Measurements from ENCODE around the gene XXYLT1. TPM values are rescaled to one million over a fixed set of nuclear protein-coding genes. Genes with fewer than 3 reads are reported as not detected.
A peak's percentile ranks its signal among the peaks of the same experiment; 100 is the strongest.

Gene XXYLT1
- total and polyA plus RNA-seq, 2 donors from 2014 or later: 5.7 to 10.7 TPM

- Histone ChIP-seq H3K36me3 (ENCODE audit: control insufficient read depth in 2 of 3, insufficient read depth in 3 of 3, low read length in 3 of 3) (no peaks in the 10 kb centered on the region), H3K9me3 (ENCODE audit: control insufficient read depth in 2 of 3, insufficient read depth in 1 of 3, low read length in 3 of 3) (no peaks in the 10 kb centered on the region), H3K27ac (ENCODE audit: low read depth in 2 of 2, low read length in 2 of 2) (no peak overlapping the region), H3K4me3 (ENCODE audit: low read length in 3 of 3) (no peak overlapping the region), H3K4me1 (ENCODE audit: control insufficient read depth in 2 of 3, insufficient read depth in 2 of 3, low read depth in 1 of 3, low read length in 3 of 3) (no peaks in the 10 kb centered on the region), H3K9ac (ENCODE audit: low read length in 3 of 3) (no peak overlapping the region), H3K27me3 (ENCODE audit: control insufficient read depth, insufficient read depth, low read length) (no peaks in the 10 kb centered on the region)
- FAIRE-seq (no peak), DNase-seq (peak in 2 of 5 donors; percentile 15 to 28)
- intact Hi-C loops (cut with DNase I): no loop called here
- TF ChIP-seq CTCF (IDR thresholded peaks at IDR 0.05; ENCODE audit: borderline replicate concordance, extremely low read depth, insufficient read depth): no peak
Observed at GRCh38 chr3:195048059-195048905, 222.7 kb downstream of the XXYLT1 start.

GRCh38 chr3:195047536-195047935 lies 223.4 kb downstream of the XXYLT1 start:
- H3K36me3 ChIP-seq (ENCODE audit: control insufficient read depth in 2 of 3, insufficient read depth in 3 of 3, low read length in 3 of 3): no peaks in the 10 kb centered on the region
- DNase-seq: no peak
- H3K27ac ChIP-seq (ENCODE audit: low read depth in 2 of 2, low read length in 2 of 2): no peak overlapping the region
- no peak for TF ChIP-seq CTCF (IDR thresholded peaks at IDR 0.05; ENCODE audit: borderline replicate concordance, extremely low read depth, insufficient read depth)
- H3K4me3 ChIP-seq (ENCODE audit: low read length in 3 of 3): no peak overlapping the region
- intact Hi-C loops (cut with DNase I): no loop called here
- no peaks in the 10 kb centered on the region for H3K9me3 ChIP-seq (ENCODE audit: control insufficient read depth in 2 of 3, insufficient read depth in 1 of 3, low read length in 3 of 3)
- FAIRE-seq: no peak
- H3K4me1 ChIP-seq (ENCODE audit: control insufficient read depth in 2 of 3, insufficient read depth in 2 of 3, low read depth in 1 of 3, low read length in 3 of 3): no peaks in the 10 kb centered on the region
- no peaks in the 10 kb centered on the region for H3K27me3 ChIP-seq (ENCODE audit: control insufficient read depth, insufficient read depth, low read length)
- no peak overlapping the region for H3K9ac ChIP-seq (ENCODE audit: low read length in 3 of 3)

GRCh38 chr3:195046441-195046840 lies 224.5 kb downstream of the XXYLT1 start:
- no peaks in the 10 kb centered on the region for H3K9me3 ChIP-seq (ENCODE audit: control insufficient read depth in 2 of 3, insufficient read depth in 1 of 3, low read length in 3 of 3)
- TF ChIP-seq CTCF (IDR thresholded peaks at IDR 0.05; ENCODE audit: borderline replicate concordance, extremely low read depth, insufficient read depth): no peak
- H3K36me3 ChIP-seq (ENCODE audit: control insufficient read depth in 2 of 3, insufficient read depth in 3 of 3, low read length in 3 of 3): no peaks in the 10 kb centered on the region
- H3K27ac ChIP-seq (ENCODE audit: low read depth in 2 of 2, low read length in 2 of 2): no peak overlapping the region
- DNase-seq (peak in 3 of 5 donors; percentile 5 to 53 (median 20)), FAIRE-seq (no peak)
- intact Hi-C loops (cut with DNase I): no loop called here
- H3K4me3 ChIP-seq (ENCODE audit: low read length in 3 of 3): no peak overlapping the region
- no peaks in the 10 kb centered on the region for H3K4me1 ChIP-seq (ENCODE audit: control insufficient read depth in 2 of 3, insufficient read depth in 2 of 3, low read depth in 1 of 3, low read length in 3 of 3)
- H3K9ac ChIP-seq (ENCODE audit: low read length in 3 of 3): no peak overlapping the region
- no peaks in the 10 kb centered on the region for H3K27me3 ChIP-seq (ENCODE audit: control insufficient read depth, insufficient read depth, low read length)
